Endothelial cell of umbilical vein (primary cell): ENCODE data around the gene CDX1.
"Not testable (repeated sequence)": the region's sequence is repeated elsewhere in the genome, so short reads cannot be mapped to it uniquely, and the experiment has no call there.

Experiments used
- EZH2 ChIP-seq: IDR thresholded peaks from 2 replicates; pipeline ENCODE4 v1.6.1; 2012; ENCODE audit warnings: borderline replicate concordance, low read depth, mild to moderate bottlenecking, moderate library complexity, low read length, inconsistent platforms; ENCODE audit not compliant: severe bottlenecking
- JUN ChIP-seq: IDR thresholded peaks from 2 replicates; pipeline ENCODE4 v1.6.1; 2011; ENCODE audit warnings: borderline replicate concordance, low read depth; ENCODE audit not compliant: insufficient read length, insufficient read depth
- MYC ChIP-seq: IDR thresholded peaks from one replicate; pipeline ENCODE4 v1.6.1; 2011; ENCODE audit warnings: mild to moderate bottlenecking, low read depth, low read length
- POLR2A ChIP-seq: IDR thresholded peaks from 2 replicates; pipeline ENCODE4 v1.6.1; 2012; ENCODE audit warnings: low read depth, mild to moderate bottlenecking, control low read depth, low read length
- POLR2AphosphoS5 ChIP-seq: IDR thresholded peaks from 2 replicates; pipeline ENCODE4 v1.6.1; 2012; ENCODE audit warnings: low read depth, mild to moderate bottlenecking, control low read depth, low read length, moderate library complexity; ENCODE audit not compliant: insufficient read depth
- TF ChIP-seq, protein P1 (sequence below), 2 donors: IDR thresholded peaks; 1 replicate in 1 of 2; 2 replicates in 1 of 2; pipeline ENCODE4 v1.5.1; 2011; ENCODE audit warnings: low read length in 2 of 2, mild to moderate bottlenecking in 2 of 2, moderate library complexity in 2 of 2, control low read depth in 1 of 2, inconsistent platforms in 1 of 2, low read depth in 1 of 2; ENCODE audit not compliant: insufficient read depth in 1 of 2; ENCODE audit errors: extremely low read depth in 1 of 2
- TF ChIP-seq, protein P2 (sequence below): IDR thresholded peaks from 2 replicates; pipeline ENCODE4 v1.6.1; 2011; ENCODE audit not compliant: insufficient read depth, insufficient read length

DNA sequence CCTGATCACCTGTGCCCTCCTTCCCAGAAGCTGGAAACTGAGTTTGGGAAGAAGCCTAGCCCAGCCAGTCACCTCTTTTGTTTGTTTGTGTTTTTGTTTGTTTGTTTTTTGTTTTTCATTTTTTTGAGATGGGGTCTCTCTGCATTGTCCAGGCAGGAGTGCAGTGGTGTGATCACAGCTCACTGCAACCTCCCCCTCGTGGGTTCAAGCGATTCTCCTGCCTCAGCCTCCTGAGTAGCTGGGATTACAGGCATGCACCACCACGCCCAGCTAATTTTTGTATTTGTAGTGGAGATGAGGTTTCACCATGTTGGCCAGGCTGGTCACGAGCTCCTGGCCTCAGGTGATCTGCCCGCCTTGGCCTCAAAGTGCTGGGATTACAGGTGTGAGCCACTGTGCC lies 67.1 kb downstream of the CDX1 start:
- TF ChIP-seq EZH2, POLR2A, POLR2AphosphoS5, MYC, JUN: not testable (repeated sequence)
- TF ChIP-seq, protein P1, sequence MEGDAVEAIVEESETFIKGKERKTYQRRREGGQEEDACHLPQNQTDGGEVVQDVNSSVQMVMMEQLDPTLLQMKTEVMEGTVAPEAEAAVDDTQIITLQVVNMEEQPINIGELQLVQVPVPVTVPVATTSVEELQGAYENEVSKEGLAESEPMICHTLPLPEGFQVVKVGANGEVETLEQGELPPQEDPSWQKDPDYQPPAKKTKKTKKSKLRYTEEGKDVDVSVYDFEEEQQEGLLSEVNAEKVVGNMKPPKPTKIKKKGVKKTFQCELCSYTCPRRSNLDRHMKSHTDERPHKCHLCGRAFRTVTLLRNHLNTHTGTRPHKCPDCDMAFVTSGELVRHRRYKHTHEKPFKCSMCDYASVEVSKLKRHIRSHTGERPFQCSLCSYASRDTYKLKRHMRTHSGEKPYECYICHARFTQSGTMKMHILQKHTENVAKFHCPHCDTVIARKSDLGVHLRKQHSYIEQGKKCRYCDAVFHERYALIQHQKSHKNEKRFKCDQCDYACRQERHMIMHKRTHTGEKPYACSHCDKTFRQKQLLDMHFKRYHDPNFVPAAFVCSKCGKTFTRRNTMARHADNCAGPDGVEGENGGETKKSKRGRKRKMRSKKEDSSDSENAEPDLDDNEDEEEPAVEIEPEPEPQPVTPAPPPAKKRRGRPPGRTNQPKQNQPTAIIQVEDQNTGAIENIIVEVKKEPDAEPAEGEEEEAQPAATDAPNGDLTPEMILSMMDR (IDR thresholded peaks at IDR 0.05; ENCODE audit: extremely low read depth in 1 of 2, insufficient read depth in 1 of 2, low read depth in 1 of 2, low read length in 2 of 2) = not testable (repeated sequence)
- TF ChIP-seq, protein P2, sequence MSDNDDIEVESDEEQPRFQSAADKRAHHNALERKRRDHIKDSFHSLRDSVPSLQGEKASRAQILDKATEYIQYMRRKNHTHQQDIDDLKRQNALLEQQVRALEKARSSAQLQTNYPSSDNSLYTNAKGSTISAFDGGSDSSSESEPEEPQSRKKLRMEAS = not testable (repeated sequence)
